Measurements from ENCODE around the gene PHF5A.
"Not testable (repeated sequence)": the region's sequence is repeated elsewhere in the genome, so short reads cannot be mapped to it uniquely, and the experiment has no call there.

The PHF5A gene

DNA sequence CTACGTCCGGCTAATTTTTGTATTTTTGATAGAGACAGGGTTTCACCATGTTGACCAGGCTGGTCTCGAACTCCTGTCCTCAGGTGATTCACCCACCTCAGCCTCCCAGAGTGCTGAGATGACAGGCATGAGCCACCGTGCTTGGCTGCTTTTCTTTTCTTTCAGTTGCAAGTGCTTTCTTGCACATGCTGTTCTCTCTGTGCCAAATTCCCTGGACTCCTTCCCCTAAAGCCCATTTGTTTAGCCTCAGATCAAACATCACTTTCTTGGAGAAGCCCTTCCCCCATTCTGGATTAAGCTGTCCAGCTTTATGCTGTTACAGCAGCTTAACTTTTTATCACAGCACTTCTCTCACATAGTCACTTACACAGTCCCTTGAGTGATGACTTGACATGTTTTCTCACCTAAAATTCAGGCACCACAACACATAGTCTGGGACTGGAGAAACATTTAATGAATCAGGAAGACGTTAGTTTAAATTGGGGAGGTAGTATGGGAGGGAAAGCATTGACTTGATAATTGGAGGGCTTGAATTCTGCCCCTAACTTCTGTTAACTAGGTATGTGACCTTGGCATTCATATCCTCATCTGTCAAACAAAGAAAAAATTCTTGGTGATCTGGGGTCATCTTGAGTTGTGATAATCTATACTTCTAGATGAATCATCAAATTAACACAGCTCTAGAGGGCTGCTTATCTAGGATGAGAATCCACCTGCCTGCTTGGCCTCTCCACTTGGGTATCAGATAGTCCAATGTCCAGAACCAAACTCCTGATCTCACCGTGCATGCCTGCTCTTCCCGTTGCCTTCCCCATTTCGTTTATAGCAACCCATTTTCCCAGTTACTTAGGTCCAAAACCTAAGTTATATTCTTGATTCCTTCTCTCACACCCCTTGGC, 18.8 kb upstream of the PHF5A start:
- DNase-seq = no peak

DNA sequence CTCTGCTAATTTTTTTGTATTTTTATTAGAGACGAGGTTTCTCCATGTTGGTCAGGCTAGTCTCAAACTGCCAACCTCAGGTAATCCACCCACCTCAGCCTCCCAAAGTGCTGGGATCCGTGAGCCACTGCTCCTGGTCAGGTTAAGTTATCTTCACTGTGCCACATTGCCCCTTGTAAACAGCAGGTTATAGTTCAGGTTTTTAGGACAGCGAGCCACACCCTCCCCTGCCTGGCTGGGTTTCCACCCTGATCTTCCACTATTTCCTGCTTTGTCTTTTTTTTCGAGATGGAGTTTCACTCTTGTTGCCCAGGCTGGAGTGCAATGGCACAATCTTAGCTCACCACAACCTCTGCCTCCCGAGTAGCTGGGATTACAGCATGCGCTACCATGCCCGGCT, 16.5 kb upstream of the PHF5A start:
- no peak for DNase-seq

DNA sequence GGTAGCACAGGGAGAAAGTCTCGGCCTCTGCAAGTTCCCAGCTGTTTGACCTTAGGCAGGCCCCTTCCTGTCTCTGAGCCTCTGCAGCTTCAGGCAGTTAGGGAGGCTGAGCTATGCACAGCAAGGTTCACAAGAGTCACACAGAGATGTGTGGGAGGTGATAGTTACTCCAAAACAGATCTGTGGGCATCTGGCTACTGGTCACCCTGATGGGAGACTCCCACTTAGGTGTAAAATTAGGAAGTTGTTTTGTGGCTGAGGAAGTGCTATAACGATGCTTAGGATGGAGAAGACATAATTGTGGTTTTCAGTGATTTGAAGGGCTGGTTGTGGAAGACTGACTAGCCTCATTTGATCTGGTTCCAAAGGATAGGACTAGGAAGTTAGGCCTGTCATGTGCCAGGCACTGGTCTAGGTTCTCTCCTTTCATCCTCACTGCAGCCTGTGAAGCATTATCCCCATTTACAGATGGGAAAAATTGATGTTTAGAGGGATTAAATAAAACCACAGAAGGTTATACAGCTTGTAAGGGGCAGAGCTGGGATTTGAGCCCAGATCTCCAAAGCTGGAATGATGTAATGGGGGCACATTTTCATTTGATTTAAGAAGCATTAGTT, 13.9 kb upstream of the PHF5A start:
- no peak for DNase-seq

DNA sequence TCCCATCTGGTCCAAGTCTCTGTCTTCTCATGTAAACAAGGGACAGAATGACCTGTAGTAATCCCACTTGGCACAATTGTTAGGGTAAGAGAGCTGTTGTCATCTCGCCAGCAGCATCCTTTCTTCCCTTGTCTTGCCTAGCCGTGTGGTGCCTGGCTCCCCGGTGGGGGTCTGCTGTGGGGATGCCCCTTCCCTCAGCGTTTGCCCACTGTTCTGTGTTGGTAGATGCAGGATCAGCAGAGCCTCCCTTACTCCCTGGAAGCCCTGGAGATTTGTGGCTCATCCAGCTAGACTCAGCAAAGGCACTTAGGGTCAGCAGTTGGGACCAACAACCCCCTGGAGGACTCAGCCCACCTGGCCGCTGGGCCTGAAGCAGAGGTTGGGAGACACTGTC, 13.4 kb upstream of the PHF5A start:
- no peak for DNase-seq

DNA sequence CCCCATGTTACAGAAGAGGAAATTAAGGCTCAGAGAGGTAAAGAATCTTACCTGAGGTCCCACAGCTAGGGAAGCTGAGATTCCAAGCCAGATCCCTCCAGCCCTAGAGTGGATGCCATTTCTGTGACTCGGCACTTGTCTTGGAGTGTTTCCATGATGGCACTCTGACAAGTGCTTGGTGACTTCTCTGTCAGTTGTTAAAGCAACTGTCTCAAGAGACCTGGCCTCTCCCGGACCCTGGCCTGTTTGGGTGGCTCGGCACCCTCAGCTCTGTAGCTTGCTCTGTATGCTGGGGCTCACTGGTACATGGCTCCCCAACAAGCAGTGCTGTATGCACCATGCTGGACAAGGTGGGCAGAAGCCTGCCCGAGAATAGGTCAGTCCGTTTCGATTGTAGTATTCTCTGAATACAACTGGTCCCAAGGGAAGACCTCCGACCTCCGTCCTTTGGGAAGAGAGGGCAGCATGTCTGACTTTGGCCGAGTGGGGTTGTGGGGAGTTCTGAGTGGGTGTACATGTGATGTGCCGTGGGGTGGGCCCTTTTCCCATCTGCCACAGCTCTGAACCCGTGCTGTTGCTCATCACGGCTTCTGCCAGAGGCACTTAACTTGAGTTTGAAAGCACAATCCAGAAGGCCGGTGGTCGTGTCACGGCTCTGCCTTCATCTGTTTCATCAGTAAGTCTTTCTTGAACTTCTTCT, 12.8 kb upstream of the PHF5A start:
- no peak for DNase-seq

DNA sequence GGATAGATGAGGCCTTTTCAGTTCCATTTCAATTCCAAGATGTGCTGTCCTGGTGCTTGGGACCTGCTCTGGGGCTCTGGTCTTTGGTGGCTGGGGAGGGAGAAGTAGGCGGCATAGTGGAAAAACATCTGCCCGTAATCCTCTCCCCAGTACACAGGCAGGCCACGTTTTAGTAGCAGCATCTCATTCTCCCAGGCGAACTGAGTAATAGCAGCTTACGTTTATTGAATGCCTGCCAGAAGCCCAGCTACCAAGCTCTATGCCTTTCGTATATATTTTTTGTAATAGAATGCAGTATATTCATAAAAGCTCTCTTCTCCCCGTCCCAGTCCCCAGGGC, 11.9 kb upstream of the PHF5A start:
- no peak for DNase-seq

DNA sequence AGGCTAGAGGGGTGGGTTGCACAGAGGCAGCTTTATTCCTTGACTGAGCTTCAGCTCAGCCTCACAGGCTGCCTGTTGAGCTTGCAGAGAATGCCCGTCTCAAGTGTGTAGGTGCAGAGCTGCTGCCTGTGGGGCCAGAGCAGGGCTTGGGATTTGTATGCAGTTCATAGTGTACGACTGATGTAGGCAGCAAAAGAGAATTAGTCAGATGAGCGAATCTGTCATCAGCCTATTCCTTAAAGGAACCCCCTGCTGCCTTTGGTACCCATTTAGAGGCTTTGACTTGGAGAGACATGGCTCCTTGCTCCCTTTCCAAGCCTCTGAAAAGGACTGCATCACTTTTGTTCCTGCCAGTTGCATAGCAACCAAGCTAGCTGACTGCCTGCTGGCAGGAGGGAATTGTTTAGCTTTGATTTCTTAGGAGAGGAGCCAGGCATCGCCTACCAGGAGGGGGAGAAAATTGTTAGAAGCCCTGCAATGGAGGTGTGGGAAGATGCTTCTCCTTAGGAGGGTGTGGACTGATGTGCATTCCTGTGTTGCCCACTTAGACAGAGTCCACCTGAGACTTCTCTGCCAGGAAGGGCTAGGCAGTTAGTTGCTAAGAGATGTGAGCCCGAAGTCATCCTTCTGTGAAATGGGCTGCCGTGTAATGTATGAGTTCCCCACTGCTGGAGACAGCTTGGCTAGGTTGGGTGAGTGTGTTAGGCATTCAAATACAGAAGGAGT, 11.3 kb upstream of the PHF5A start:
- DNase-seq = no peak

DNA sequence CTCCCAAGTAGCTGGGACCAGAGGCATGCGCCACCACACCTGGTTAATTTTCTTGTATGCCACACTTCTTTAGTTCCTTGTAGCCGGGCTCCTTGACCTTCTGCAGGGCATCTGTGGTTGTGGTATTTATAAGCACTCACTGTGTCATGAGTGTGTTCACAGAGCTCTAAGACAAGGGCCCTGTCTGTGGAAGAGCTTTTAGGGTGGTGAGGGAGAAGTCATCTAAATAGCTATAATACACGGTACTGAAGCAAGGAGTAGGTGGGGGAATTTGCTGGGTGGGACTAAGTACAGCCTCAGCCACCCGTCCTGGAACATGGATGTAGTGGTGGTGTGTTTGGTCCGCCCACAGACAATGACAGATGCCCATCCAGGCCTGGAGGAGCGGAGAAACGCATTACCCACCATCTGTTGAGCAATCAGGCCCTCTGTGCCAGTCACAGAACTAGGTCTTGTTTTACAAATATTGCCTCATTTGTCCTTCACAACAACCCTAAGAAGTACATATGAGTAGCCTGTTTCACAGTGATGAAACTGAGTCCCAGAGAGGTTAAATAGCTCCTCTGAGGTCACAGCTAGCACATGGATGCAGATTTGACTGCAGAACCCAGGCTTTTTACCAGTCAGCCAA, 10.5 kb upstream of the PHF5A start:
- DNase-seq = no peak

DNA sequence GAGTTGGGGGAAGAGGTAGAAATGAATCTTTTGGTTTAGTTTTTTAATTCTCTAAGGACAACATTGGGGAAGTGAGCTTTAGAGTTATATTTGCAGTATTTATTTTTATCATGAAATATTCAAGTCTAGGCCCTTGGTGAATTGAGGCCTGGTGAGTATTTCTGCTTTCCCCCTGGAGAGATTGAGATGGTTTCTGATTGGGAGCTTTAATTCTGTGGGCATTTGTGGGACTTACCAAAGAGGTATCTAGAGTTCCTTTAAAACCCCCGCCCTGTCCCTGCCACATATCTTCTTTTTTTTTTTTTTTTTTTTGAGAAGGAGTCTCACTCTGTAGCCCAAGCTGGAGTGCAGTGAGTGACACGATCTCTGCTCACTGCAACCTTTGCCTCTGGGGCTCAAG, 10.0 kb upstream of the PHF5A start:
- no peak for DNase-seq

DNA sequence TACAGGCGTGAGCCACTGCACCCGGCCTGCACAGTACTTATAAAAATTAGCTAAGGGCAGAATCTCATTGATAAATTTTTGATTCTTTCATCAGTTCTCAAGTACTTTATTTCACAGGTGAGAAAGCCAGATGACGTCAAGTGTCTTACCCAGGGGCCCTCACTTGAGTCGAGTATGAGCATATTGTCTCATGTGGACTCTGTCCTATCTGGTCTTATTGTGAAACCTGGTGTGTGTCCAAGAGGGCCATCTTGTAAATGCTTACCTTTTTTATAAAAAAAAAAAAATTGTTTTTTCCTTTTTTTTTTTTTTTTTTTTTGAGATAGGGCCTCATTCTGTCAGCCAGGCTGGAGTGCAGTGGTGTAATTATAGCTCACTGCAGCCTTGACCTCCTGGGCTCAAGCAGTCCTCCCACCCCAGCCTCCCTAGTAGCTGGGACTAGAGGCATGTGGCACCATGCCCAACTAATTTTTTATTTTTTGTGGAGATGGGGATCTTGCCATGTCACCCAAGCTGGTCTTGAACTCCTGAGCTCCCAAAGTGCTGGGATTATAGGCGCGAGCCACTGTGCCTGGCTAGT, 6.5 kb upstream of the PHF5A start:
- no peak for DNase-seq

DNA sequence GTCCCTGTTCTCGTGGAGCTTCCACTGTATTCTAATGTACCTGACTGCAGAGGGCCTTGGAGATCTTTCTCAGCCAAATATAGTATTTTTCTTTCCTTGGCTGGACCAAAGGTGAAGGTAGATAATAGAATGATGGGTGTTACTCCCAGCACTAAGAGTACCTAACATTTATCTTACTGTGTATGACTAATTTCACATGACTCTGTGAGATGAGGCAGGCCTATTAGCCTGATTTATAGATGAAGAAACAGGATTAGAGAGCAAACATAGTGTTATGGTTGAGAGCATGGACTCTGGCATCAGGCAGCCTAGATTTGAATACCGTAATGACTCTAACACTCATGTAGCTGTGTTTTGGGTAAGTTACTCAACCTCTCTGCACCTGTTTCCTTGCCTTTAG, 3.1 kb upstream of the PHF5A start:
- DNase-seq = no peak

DNA sequence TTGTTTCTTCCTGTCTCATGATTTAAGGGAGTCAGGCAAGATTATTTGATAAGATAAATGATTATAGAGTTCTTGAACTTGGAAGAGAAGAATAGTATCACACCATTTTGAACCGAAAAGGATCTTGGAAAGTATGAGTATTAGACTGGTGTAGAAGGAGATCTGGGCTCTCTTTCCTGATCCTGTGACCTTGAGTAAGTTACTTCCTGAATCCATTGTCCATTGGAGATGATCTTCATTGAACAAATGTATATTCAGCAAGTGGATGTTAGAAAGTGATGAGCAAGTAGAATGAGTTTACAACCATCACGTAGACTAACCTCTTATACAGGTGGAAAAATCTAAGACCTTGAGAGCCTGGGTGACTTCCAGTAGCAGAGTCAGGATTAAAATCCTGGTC, 2.4 kb upstream of the PHF5A start:
- DNase-seq = no peak

DNA sequence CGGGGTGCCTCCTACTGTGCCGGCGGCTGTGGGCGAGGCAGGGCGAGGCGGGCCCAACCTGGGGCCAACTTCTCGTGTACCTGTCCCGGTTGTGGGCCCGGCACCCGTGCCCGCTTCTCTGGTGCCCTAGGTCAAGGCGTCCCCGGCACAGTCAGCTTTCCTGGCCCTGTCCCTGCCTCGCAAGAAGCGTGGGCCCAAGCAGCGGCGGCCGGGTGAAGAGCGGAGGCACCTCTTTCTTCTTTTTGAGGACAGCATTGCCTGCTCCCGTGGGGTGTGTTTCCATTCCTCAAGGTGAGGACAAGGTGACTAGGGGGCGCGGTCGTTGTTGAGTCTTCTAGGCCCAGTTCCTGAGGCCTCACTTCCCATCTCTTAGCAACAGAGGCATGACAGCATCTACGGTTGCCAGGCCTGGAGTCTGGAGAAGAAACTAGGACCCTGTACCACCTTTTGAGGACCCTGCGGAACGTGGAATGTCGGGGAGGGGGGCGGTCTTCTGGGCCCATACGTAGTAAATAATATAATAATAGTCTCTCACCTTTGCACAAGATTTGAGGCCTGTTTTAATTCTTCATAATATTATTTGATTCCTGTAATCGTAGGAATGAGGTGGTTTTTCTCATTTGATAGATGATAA, 843 bp upstream of the PHF5A start:
- DNase-seq = no peak

DNA sequence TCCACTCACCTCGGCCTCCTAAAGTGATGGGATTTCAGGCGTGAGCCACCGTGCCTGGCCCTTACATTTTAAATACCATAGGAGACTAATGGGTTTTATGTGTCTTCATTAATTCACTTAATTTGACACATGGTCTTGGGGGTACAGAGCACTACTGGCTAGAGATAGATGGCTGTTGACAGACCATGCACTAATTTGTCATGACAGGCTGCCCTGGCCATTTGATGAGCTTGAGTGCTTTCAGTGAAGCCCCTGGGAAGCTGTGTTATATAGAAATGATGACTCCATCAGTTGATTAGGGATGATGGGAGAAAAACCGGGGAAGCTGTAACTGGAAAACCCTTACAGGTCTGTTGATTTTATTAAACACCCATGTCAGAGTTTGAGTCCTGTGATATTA, 6.6 kb downstream of the PHF5A start:
- no peak for DNase-seq

DNA sequence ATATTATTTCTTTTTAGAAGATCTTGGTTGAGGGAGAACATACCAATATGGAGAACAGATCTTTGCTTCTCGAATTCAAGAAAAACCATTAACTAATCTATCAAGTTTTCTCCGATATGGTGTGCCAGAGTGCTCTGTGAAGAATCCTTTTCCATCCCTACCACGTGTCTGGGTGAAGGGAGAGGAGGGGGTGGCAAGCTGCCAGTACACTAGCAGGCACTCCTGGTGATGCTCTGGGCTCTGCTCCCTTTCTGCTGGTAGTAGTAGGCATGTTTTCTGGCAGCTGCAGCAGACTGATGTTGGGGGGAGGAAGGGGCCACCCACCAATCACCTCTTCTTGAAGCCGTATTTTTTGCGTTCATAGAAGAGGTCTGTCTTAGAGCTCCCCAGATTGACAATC, 8.4 kb downstream of the PHF5A start:
- not testable (repeated sequence) for DNase-seq

DNA sequence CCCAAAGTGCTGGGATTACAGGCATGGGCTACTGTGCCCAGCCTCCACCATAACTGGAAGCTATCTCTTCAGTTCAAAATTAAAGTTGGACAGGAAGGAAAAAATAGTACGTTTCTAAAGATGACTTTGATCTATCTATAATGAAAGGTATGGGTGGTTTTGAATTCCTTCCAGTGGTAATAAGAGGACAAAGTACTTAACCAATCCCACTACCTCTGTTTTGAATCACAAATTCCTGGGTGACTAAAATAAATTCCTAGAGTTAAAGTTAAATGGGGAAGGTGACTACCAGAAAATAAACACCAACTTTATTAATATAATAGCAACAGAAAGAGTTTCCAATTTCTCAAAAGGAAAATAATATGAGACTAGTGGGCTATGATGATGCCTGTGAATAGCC, 9.1 kb downstream of the PHF5A start:
- no peak for DNase-seq

DNA sequence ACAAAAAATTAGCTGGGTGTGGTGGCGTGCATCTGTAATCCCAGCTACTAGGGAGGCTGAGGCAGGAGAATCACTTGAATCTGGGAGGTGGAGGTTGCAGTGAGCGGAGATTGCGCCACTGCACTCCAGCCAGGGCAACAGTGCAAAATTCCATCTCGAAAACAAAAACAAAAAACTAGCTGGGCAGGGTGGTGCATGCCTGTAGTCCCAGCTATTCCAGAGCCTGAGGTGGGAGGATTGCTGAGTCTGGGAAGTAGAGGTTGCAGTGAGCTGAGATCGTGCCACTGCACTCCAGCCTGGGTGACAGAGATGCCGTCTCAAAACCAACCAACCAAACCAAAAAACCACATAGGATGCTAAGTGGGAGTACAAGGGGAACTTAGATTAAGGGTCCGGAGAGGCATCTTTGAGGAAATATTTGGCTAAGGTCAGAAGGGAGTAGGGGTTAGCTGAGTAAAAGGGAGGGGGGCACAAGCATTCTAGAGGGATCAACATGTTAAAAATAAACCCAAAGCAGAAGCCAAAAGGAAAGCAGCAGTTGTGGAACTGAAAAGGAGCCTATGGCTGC, 10.2 kb downstream of the PHF5A start:
- no peak for DNase-seq

DNA sequence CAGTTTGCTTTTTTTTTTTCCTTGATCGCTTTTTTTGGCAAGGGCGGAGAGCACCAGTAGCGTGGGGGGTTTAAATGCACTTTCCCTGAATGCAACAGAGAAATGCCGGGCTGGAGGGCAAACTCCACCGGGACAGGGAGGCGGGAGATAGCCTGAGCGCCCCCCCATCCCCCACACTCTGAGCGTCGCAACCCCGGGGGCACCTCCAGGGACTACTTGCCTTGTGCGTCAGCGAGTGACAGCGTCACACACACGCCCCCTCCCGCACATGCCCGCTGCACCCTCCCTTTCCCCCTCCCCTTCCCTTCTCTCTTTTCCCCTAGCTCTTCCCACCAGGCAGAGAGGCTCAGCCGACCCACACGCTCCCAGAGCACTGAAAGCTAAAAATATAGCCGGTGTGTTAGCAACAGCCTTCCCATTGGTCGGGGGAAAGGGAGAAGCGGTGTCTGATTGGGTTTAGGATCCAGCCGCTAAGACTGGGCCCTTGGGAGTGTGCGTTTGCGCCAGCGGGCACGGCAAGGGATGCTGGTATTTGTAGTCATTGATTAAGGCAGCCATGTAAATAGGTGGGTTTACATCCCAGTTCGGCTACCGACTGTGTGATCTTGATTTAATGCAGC, 20.2 kb downstream of the PHF5A start:
- DNase-seq = peak; percentile 90

DNA sequence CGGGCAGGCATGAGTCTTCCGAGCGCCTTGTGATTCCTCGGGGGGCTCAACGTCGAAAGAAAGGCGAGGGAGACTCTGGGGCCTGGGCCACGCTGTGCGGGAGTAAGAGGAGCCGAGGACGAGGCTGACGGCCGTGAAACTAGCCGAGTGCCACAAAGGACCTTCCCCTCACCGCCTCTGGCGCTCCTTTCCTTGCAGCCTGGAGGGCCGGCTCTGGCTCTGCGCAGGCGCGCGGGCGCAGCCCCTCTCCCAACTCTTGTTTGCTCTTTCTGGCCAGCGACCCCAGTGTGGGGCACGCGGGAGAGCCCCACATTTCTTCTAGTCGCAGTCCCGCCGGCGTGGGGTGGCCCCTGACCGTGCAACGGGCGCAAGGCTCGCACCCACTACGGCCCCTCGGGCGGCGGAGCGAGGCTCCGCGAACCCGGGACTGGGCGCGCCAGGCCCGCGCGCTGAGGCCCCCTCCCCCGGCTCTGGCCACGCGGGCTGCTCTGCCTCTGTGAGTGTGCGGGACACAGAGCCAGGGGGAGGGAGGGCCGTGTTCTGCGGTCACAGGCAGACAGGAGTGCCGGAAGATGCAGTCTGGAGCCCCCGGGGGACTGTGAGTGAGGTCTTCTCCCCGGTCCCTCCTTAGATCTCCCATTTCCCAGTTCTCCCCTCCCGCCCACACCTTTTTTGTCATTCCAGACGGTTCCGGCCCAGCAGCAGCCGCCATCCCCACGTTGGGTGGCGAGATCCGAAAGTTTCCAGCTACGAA, 20.9 kb downstream of the PHF5A start:
- peak; percentile 66 for DNase-seq

DNA sequence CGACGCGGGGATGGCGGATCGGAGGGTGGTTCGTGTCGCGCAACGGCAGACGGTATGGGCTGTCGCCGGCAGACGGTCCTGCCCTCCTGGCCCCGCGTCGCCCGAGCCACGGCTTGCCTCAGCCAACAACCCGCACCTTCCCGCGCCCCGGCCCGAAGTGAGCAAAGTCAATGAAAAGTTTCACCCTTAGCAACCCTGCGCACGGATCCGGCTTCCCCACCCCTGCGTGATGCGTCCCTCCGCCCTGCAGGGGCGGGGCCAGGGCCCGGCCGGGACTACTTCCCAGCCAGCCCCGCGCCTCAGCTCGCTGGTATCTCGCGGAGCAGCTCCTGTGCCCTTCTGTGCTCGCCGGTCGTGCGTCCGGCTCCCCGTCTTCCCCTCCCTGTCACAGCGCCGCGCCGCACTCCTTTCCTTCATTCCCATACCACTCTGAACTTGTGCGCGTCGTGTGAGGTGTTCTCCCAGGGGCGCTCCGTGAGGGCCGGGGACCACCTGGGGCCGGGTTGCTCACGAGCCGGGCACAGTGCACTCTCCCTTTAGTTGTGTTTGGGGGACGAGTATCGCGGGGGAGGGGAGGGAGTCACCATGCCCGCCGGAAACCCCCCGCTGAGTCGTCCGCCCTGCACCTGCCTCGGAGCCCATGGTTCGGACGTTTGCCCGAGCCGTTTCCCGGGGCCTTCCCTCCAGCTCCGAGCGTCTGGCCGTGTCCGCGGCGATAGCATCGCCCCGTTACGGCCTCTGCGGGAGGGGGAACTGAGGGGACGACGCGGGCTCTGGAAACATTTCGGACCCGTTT, 21.7 kb downstream of the PHF5A start, which contains the start of gene TOB2:
Gene TOB2 (minus strand): TSS at position 163 of the 796 bp plus-strand sequence. CDS start 9,456 bp downstream, outside the sequence.
- peak; percentile 95 for DNase-seq

Measured in activated naive CD4-positive, alpha-beta T cell treated with anti-CD3 and anti-CD28 coated beads, Interleukin-2, amount 50 U/mL, for 16 hours (primary cell).